Activated gamma-delta T cell (primary cell): Measurements from ENCODE around the gene ENPP1.
"Not testable (repeated sequence)": the region's sequence is repeated elsewhere in the genome, so short reads cannot be mapped to it uniquely, and the experiment has no call there.

ENCODE experiments used
- DNase-seq: peaks from one replicate; lab custom pipeline; 2025; lab: John Stamatoyannopoulos, UW

The ENPP1 gene

DNA sequence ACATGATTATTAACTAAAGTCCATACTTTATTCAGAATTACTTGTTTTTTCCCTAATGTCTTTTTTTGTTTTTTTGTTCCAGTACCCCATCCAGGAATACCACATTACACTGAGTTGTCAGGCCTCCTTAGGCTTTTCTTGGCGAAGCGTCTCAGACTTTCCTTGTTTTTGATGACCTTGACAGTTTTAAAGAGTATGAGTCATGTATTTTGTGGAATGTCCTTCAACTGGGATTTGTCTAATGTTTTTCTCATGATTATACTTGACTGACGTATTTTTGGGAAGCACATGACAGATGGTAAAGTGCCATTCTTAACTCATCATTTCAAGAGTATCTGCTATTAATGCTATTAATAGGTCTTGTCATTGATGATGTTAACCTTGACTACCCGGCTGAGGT is 23.6 kb downstream of the ENPP1 start:
- no peak for DNase-seq

DNA sequence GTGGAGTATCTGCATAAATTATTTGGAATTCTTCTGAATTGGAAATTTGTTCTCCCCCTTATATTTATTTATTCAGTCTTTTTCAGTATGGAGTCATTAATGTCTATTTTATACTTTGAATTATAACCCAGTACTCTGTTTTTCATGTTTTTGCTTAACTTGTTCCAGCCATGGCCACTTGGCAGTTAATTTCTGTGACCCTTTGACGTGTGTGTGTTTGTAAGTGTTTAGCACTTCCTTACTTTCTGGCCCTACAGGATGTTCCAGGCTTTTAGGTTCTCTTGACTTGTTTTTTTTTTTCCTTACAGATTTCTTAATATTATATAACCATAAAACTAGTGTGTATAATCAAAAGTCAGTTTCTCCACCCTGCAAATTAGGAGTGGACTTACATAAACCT is 24.1 kb downstream of the ENPP1 start:
- DNase-seq, result no peak

DNA sequence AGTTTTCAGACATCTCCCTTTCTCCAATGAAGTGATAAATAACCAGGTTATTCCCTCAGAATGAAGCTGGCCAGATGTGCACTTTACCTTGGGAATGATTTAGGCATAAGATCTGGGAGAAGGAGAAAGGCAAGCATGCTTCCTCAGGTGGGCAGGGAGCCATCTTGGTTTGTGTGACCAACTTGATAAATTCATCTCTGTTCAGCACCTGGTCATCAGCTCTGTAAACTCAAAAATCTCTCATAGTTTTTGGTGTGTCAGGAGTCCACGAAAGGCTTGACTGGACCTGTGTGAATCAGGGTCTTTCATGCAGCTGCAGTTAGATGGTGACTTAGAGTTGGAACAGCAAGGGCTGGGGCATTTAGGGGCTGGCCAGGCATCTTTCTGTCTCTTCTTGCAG is 24.5 kb downstream of the ENPP1 start:
- DNase-seq, result no peak

DNA sequence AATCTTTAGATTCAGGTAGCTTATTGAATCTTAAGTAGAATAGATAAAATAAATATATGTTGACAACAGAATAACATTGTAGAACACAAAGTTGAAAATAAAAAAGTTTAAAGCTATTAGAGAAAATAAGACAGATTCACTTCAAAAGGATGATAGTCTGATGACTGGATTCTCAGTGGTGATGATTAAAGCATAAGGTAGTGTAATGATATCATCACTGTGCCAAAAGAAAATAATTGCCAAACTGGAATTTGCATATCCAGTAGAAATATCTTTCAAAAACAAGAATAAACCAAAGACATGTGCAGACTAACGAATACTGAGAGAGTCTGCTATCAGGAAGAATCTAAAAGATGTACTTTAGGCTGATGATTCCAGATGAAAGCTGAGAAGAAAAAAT is 30.2 kb downstream of the ENPP1 start:
- no peak for DNase-seq

DNA sequence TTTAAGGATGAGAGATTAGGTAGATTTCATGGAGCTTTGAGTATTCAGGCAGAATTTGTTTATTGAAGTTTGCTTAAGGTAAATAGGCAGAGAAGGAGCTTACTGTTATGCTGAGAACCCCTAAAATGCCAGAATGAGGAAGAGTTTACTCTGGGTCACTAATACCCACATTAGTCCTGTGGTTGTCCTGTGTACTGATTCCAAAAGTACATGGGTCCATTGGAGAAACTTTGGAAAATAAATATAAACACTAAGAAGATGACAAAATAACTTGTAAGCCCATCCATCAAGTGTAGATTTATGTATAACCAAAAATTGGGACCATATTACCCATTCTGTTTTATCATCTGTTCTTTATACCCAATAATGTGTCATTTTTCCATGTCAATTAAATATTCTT is 31.6 kb downstream of the ENPP1 start:
- no peak for DNase-seq

DNA sequence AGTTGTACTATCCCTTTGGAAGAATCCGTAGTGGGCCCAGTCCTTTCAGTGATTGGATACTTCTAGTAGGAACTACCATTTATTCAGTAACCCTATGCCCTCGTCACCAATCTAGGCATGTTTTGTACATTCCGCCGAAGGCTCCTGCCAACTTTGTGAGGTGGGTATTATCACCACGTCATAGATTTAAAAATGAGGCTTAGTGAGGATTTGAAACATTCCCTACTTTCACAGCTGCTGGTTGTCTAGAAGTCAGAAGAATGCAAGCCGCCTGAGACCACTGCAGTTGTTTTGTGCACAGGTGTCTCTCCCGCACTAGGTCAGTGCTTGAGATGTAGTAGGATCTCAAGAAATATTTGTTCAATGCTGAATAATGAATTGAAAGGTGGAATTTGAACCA is 32.6 kb downstream of the ENPP1 start:
- DNase-seq, result no peak

DNA sequence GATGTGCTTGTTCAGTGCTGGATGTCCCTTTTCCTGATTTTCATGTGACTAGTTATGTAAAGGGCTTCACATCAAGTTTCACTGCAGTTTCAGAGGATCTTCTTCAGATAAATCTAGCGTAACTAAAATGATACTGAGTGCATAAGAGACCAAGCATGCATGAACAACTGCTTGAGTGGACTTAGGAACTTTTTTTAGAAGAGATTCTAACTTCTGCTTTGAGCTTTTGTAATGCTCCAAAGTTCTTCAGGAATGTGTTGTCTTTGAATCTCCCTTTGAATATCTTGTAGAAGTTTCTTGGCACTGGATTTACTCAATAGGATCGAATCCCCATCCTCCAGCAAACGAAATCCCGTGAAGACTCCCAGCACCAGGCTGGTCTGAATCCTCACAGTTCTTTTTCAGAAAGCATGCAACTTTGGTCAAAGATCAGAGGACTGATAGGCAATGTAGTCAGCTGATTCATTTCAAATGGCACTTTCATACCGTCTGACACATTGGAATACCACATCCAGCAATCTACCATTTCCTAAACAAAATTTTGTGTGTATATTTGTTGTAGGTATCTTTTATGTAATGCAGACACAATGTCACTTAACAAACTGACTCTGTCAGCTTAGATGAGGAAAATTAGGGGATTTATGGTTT is 33.2 kb downstream of the ENPP1 start:
- no peak for DNase-seq

DNA sequence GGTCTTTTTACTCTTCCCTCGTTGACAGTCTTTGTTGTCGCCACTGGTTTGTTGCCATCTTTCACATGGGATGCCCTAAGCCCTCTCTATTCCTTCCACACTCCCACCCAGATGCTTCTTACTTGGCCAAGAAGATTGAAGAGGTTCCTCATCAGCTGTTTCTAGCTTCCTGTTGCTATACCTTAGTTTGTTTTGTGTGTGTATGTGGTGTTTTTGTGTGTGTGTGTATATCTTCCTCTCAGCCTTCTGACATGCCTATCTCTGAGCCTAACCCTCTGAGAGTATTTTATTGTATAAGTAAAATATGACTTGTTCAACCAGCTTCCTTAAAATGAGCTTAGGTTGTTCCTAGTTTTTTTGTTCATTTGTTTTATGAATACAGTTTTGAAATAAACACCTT is 35.9 kb downstream of the ENPP1 start:
- no peak for DNase-seq

DNA sequence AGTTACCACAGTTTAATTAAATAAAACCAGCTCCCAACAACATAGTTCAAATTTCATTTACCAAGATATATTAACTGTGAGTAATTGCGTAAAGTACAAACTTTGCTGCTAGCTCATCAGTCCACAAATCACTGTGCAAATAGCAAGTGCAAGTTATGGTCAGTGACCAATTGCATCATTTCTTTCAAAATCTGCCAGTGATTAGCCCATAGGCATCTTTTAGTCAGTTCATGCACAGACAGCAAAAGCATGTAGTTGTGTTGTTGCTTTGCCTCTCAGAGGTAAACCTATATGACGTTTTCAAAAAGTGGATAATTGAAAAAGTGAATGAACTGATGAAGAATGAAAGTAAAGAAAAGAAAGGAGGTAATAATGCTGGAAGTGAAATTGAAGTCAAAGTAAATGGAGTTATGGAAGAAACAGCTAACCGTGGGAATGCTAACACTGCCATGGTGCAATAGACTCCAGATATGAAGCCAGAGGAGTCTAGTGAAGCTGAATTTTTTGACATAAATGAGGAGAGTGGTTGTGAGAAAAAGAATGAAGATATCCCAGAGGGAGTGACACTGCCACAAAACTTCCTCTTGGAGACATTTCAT is 36.5 kb downstream of the ENPP1 start:
- DNase-seq, result no peak

DNA sequence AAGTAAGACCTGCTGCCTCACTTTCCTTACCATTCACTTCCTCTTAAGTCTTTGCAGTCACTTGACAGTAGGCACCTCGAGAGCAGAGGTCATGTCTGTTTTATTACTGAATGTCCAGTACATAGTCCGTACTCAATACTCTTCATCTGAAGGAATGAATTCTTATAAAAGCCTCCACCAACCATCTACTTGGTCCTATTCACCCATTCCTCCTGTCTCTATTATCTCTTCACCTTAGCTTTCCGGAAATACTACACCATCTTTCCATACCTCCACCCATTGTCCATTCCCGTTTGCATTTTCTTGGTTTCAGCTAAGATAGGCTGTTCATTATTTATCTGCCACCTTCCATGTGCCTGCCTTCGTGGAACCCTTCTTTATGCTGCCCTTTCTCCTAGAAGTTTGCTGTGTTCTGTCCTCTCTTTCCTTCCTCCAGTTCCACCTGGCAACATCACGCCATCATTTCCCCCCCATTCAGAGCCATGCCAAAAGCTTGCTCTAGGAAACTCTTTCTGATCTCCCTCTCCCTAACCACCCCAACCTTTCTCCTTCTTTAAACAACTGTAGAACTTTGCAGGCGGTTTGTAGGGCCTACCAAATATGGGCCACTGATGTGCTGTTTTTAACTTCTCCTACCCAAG is 38.3 kb downstream of the ENPP1 start:
- no peak for DNase-seq

DNA sequence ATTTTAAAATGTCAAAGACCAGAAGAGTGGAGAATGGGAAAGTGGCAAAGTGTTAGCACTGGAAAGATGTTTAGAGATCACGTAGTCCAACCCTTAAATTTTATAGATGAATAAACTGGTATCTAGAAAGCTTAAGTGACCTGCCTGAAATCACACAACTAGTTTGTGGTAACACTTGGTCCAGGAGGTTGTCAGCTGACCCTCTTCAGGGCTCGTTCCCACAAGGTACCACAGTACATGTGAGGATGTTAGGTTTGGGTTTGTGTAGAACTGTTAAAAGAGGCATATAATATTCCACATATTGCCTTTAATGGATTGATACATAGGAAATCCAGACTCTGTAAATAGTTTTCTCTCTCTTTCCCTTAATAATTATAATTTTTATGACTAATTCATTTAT is 39.1 kb downstream of the ENPP1 start:
- DNase-seq, result no peak

DNA sequence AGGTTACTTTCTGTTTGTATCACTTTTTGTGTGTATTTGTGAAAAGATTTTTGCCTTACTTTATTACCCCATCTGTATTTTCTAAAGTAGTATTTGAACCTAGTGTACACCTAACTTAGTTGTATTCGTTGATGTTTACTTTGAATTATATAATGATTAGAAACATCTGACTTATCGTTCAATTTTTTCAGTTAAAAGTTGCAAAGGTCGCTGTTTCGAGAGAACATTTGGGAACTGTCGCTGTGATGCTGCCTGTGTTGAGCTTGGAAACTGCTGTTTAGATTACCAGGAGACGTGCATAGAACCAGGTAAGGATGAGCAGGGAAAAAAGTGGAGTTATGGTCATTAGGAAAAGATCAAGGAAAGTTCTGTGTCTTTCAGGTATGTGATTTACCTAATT is 42.0 kb downstream of the ENPP1 start:
- no peak for DNase-seq

DNA sequence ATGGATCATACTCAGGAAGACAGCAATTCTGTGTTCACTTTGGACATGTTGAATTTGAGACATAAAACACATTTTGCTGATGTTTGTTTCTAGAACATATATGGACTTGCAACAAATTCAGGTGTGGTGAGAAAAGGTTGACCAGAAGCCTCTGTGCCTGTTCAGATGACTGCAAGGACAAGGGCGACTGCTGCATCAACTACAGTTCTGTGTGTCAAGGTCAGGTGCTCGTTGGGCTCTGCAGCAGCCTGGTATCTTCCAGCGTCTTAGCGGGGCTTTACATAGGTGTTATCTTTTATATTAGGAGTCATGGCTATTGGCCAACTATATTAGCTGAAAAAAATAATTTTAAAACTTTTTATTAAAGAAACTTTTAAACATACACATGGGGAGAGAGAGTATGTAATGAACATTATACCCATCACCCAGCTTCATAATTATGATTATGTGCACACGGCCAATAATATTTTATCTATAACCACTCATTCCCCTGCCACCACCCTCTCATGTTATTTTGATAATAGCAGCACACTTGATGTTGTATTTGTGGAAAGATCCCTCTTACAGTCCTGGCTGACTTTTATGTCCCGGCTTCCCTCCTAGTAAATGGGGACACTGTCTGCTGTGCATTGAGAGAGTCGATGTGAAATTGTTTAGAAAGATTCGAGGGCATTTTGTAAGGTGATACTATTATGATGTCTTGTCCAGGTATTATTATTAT is 43.4 kb downstream of the ENPP1 start:
- no peak for DNase-seq

DNA sequence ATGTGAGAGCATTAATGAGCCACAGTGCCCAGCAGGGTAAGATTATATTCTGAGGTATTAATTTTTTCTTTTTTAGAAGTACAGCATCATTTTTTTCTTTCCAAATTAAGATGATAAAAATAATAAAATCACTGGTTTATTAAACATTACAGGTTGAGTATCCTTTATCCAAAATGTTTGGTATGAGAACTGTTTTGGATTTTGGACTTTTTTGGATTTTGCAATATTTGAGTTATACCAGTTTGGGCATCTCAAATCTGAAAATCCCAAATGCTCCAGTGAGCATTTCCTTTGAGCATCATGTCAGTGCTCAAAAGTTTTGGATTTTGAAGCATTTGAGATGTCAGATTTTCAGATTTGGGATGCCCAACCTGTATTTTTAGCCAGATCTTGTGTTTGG is 44.4 kb downstream of the ENPP1 start:
- no peak for DNase-seq

DNA sequence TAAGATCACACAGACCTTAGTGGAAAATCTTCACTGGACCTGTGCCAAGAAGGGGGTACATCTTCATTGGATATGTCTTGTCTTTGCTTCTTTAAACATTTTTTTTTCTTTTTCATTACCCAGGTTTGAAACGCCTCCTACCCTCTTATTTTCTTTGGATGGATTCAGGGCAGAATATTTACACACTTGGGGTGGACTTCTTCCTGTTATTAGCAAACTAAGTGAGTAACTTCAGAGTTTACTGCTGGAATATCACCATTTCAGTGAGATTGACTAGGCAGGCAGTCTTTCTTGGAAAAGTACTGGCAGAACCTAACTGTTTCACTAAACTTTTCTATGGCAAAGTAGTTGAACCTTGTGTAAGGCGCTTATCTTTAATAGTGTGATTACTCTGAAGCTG is 47.0 kb downstream of the ENPP1 start:
- no peak for DNase-seq

DNA sequence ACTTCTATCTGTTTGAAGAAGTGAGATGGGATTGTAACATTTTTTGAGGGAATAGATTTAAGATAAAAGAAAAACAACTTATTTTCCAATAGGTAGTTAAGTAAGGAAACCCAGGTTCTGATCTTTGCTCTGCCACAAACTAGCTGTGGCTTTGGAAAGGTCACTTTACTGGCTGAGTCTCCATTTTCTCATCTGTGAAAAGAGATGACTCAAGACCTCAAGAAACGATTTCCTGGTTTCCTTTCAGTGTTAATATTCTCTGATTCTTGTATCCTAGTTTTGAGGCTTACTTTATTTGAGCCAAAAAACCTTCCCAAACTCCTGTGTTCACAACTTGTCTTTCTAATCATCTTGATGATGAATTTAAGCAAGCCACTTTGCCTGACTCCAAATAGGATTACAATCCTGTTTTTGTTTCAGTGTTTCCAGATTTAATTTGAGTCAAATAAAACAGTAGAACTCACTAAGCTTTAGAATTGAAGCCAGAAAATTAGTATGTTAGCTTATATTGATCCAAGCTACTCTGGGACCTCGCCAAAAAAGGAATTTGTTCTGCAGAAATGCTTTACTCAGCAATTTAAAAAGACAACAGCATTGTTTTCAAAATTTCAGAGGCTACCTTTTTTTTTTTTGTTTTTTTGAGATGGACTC is 51.1 kb downstream of the ENPP1 start:
- DNase-seq, result no peak

DNA sequence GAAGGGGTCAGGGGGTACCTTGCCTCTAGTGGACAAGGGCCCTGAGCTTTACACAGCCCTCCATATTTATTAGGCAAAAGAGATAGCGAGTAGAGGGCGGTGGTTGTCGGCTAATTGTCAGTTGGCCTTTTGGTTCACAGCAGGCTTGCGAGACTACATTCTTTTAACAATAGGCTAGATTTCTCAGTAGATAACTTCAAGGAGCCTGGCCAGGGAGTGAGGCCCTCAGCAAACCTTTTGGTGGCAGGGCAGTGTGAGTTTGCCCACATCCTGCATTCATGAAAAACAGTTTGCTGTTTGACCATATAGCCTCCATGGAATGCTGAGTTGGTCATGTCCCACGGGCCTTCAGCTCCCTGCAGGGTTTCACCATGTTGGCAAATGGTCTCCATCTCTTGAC is 51.8 kb downstream of the ENPP1 start:
- DNase-seq, result not testable (repeated sequence)

DNA sequence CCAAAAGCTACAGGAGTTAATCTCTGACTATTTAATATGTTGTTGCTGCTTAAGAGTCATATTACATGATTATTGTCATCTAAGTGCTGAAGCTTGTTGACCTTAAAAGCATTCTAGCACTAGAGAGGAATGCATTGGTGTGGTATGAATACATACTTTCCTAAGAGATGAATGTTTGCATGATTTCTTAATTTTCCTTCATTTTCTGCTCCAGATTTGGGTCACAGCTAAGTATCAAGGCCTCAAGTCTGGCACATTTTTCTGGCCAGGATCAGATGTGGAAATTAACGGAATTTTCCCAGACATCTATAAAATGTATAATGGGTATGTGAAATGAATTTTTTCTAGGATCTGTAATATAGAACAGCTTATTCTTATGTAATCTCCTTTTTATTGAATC is 53.6 kb downstream of the ENPP1 start:
- DNase-seq, result no peak

DNA sequence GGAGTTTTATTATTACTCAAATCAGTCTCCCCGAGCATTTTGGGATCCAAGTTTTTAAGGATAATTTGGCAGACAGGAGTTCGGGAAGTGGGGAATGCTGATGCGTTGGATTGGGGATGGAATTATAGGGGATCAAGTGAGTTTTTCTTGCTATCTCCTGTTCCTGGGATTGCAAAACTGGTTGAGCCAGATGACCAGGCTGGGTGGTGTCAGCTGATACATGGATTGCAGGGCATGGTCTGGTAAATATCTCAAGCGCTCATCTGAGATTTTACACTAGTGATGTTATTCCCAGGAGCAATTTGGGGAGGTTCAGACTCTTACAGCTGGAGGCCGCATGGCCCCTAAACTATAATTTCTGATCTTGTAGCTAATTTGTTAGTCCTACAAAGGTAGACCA is 54.7 kb downstream of the ENPP1 start:
- DNase-seq, result no peak

DNA sequence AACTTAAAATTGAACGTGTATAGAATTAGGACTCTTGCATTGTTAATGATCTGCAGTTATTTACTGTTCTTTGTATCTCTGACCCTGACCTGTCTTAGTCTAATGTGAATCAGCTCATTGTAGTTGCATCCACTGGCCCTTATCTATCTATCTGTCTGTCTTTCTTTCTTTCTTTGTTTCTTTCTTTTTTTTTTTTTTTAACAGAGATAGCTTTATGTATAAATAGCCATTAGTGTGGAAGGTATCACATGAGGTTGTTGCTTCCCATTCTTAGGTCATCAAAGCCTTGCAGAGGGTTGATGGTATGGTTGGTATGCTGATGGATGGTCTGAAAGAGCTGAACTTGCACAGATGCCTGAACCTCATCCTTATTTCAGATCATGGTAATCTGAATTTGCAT is 59.9 kb downstream of the ENPP1 start:
- no peak for DNase-seq

DNA sequence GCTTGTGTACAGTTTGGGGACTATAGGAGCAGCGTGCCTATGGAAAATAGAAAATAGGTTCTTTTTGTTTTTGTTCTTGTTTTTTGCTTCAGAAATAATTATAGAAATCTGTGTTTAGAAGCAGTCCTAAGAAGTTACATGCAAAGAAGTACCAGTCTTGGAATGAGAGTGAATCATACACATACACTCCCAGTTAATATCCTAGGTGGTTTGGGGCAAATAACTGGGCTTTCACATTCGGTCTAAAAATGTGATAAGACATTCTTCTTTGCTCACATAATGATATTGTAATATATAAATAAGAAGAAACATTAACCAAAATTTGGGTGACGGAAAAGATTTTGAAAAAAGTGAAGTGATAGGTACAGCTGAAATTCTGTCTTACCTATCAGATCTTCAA is 61.0 kb downstream of the ENPP1 start:
- DNase-seq, result no peak

DNA sequence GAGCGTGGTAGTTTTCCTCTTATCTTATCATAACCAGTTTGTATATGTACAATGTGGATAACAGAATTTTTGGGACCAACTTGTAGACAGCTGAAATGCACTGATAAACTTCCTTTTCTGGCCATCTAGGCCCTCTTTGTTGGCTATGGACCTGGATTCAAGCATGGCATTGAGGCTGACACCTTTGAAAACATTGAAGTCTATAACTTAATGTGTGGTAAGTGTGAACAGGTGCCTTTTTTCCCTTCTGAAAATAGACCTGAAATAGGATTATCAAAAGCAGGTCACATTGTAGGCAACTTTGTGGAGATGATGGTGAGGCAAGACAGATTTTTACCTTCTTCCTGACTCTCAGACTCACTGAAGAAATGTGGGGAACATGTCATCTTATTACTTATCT is 67.8 kb downstream of the ENPP1 start:
- DNase-seq, result no peak

DNA sequence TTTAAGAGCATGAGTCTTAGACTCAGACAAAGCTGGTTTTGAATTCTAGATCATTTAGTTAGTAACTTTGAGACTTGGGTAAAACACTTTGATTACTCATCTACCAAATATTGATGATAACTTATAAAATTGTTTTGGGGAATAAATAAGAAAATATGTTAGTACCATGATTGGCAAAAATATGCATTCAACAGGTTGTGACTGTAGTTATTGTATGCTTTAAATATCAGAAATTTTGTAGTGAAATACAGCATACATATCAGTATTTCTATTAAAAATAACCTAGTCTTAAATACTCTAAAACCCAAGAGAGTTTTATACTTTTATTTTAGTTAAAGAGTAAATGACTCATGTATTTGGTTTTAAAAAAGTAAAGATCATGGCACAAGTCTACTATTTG is 68.7 kb downstream of the ENPP1 start:
- no peak for DNase-seq
